ENCODE results near the gene ZNF526.

DNA sequence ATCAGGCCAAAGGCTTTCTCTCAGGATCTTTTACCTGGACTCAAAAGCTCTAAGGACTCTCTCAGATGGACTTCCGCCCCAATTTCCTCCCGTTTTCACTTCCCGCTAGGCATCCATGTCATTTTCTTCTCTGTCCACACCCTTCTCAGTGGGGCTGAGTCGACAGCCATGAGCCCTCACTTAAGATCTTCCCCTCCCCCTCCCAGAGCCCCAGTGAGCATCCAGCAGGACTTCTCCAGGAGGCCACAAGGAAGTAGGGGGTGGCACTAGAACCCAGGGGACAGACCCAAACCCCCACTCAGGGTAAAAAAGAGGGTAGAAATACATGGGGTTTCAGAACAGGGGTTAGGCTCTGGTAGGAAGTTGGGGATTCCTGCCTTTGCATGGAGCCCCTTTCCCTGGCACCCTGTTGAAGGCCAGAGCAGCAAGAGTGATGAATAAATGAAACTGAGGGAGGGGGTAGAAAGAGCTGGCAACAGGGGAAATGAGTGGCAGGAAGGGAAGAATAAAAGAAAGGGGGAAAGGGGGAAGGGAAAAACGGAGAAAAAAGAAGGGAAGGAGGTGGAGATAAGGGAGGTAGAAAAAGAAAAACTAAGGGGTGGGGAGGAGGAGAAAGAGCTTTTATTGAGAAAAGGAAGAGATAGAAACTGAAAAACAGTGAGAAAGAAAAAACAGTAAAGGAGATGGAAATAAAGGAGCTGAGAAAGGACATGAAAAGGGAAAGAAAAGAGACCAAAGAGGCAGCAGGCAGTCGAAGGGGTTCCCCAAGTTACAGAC is 45.0 kb upstream of the ZNF526 start:
- TF ChIP-seq, protein P1, sequence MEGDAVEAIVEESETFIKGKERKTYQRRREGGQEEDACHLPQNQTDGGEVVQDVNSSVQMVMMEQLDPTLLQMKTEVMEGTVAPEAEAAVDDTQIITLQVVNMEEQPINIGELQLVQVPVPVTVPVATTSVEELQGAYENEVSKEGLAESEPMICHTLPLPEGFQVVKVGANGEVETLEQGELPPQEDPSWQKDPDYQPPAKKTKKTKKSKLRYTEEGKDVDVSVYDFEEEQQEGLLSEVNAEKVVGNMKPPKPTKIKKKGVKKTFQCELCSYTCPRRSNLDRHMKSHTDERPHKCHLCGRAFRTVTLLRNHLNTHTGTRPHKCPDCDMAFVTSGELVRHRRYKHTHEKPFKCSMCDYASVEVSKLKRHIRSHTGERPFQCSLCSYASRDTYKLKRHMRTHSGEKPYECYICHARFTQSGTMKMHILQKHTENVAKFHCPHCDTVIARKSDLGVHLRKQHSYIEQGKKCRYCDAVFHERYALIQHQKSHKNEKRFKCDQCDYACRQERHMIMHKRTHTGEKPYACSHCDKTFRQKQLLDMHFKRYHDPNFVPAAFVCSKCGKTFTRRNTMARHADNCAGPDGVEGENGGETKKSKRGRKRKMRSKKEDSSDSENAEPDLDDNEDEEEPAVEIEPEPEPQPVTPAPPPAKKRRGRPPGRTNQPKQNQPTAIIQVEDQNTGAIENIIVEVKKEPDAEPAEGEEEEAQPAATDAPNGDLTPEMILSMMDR (IDR thresholded peaks at IDR 0.05; ENCODE audit: poor library complexity, severe bottlenecking) = no peak
- TF ChIP-seq EP300 (conservative IDR thresholded peaks at IDR 0.05; ENCODE audit: poor library complexity, severe bottlenecking) (no peak), EZH2 (IDR thresholded peaks at IDR 0.05; ENCODE audit: borderline replicate concordance, insufficient read depth, low read length, poor library complexity, severe bottlenecking) (no peak), SMC3 (conservative IDR thresholded peaks at IDR 0.05; ENCODE audit: poor library complexity) (no peak)
- TF ChIP-seq, protein P2, sequence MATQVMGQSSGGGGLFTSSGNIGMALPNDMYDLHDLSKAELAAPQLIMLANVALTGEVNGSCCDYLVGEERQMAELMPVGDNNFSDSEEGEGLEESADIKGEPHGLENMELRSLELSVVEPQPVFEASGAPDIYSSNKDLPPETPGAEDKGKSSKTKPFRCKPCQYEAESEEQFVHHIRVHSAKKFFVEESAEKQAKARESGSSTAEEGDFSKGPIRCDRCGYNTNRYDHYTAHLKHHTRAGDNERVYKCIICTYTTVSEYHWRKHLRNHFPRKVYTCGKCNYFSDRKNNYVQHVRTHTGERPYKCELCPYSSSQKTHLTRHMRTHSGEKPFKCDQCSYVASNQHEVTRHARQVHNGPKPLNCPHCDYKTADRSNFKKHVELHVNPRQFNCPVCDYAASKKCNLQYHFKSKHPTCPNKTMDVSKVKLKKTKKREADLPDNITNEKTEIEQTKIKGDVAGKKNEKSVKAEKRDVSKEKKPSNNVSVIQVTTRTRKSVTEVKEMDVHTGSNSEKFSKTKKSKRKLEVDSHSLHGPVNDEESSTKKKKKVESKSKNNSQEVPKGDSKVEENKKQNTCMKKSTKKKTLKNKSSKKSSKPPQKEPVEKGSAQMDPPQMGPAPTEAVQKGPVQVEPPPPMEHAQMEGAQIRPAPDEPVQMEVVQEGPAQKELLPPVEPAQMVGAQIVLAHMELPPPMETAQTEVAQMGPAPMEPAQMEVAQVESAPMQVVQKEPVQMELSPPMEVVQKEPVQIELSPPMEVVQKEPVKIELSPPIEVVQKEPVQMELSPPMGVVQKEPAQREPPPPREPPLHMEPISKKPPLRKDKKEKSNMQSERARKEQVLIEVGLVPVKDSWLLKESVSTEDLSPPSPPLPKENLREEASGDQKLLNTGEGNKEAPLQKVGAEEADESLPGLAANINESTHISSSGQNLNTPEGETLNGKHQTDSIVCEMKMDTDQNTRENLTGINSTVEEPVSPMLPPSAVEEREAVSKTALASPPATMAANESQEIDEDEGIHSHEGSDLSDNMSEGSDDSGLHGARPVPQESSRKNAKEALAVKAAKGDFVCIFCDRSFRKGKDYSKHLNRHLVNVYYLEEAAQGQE (IDR thresholded peaks at IDR 0.05; ENCODE audit: borderline replicate concordance) = no peak

Data from neural cell (in vitro differentiated cells).